Measurements from ENCODE around the gene FRMD5. TPM values are rescaled to one million over a fixed set of nuclear protein-coding genes. Genes with fewer than 3 reads are reported as not detected.

FRMD5 gene
- total RNA-seq, 2 experiments from 2014 or later: not detected

DNA sequence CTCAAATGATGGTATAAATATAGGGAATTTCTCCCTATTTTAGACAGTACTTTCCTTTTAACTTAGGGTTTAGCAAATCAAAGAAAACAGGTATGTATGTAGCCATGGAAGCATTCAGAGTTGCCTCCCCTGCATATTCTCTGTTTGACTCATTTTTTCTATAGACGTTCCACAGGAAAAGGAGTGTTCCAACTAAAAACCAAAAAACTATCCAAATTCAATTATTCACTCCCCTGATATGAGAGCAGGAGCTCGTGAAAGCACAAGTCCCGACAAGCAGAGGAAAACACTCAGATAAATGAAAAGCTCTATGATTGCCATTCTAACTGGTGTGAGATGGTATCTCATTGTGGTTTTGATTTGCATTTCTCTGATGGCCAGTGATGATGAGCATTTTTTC is 119.5 kb downstream of the FRMD5 start:
- Mint-ChIP-seq H3K36me3 (ENCODE audit: low read depth) (no peaks in the 10 kb centered on the region), H3K9me3 (no peaks in the 10 kb centered on the region), H3K27ac (no peak overlapping the region), H3K27me3 (peaks cover 35% of the 10 kb centered on the region), H3K4me1 (no peaks in the 10 kb centered on the region), H3K4me3 (no peak overlapping the region)
- ChIA-PET CTCF (no interaction called here), POLR2A (no interaction called here)
- no peak for DNase-seq

DNA sequence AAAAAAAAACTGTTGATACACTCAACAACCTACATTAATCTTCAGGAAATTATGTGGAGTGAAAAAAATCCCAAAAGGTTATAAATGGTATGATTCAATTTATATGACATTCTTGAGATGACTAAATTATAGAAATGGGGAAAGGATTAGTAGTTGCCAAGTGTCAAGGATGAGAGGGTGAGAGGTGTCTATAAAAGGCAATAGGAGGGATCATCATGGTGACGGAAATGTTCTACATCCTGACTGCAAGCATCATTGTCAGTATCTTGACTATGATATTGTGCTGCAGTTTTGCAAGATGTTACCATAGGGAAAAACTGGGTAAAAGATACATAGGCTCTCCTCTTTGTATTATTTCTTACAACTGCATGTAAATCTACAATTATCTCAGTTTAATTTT is 125.6 kb downstream of the FRMD5 start:
- POLR2A ChIA-PET: no interaction called here
- Mint-ChIP-seq H3K36me3 (ENCODE audit: low read depth) (no peaks in the 10 kb centered on the region), H3K9me3 (no peaks in the 10 kb centered on the region), H3K27me3 (peaks cover 29% of the 10 kb centered on the region), H3K4me1 (peaks cover 5% of the 10 kb centered on the region), H3K4me3 (no peak overlapping the region), H3K27ac (no peak overlapping the region)
- DNase-seq: no peak
- CTCF ChIA-PET: interaction anchor here (0.7 kb wide), 1 partner anchor 163 kb away, joined by 3 read pairs; no protein-coding TSS in a partner anchor

DNA sequence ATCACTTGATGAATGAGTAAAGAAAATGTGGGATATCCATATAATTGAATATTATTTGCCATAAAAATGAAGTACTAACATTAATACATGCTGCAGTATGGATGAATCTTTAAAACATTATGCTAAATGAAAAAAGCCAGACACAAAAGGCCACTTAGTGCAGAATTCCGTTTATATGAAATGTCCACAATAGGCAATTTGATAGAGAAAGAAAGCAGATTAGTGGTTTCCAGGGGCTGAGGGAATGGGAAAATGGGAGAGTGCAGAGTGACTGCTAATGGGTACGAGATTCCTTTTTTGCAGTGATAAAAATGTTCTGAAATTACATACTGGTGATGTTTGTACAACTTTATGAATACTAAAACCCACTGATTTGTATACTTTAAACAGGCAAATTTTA is 126.7 kb downstream of the FRMD5 start:
- CTCF ChIA-PET: no interaction called here
- H3K36me3 Mint-ChIP-seq (ENCODE audit: low read depth): no peaks in the 10 kb centered on the region
- H3K4me1 Mint-ChIP-seq: peaks cover 5% of the 10 kb centered on the region

GRCh38 chr15:44066211-44066827 is 128.8 kb downstream of the FRMD5 start:
- Mint-ChIP-seq H3K27ac (no peak overlapping the region), H3K9me3 (no peaks in the 10 kb centered on the region), H3K4me3 (no peak overlapping the region), H3K27me3 (peaks cover 28% of the 10 kb centered on the region), H3K4me1 (peaks cover 5% of the 10 kb centered on the region), H3K36me3 (ENCODE audit: low read depth) (no peaks in the 10 kb centered on the region)
- ChIA-PET CTCF (interaction anchor here (0.6 to 3.3 kb wide), 10 partner anchors 10 to 164 kb away, joined by 3 to 31 read pairs (median 4); no protein-coding TSS in a partner anchor), POLR2A (no interaction called here)
- peak; percentile 62 for DNase-seq

More for the DNA sequence above, 126.7 kb downstream of the FRMD5 start:
- Mint-ChIP-seq H3K9me3 (no peaks in the 10 kb centered on the region), H3K4me3 (no peak overlapping the region), H3K27me3 (peaks cover 29% of the 10 kb centered on the region), H3K27ac (no peak overlapping the region)
- POLR2A ChIA-PET: no interaction called here
- DNase-seq: no peak

DNA sequence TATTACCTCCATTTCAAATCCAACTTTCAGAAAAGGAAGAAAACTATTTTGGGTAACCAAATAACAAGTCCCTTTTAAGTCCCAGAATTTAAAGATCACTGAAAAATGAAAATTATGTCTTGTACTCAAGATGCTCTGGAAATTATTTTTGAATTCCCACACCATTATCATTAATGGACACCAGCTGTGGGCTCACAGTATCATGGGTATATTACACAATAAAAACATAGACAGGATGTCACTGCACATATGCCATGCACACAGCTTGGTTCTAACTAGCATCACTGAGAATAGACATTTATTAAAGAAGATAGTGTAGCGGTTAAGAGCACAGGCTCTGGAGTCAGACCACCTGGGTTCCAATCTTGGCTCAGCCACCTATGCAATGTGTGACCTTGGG is 130.4 kb downstream of the FRMD5 start:
- H3K36me3 Mint-ChIP-seq (ENCODE audit: low read depth): no peaks in the 10 kb centered on the region
- H3K9me3 Mint-ChIP-seq: no peaks in the 10 kb centered on the region
- H3K4me1 Mint-ChIP-seq: peaks cover 5% of the 10 kb centered on the region
- ChIA-PET CTCF (interaction anchor here (1.8 to 3.3 kb wide), 3 partner anchors 9 to 163 kb away, joined by 7 to 31 read pairs (median 15); no protein-coding TSS in a partner anchor), POLR2A (no interaction called here)
- peaks cover 24% of the 10 kb centered on the region for H3K27me3 Mint-ChIP-seq
- H3K4me3 Mint-ChIP-seq: no peak overlapping the region
- DNase-seq: no peak
- no peak overlapping the region for H3K27ac Mint-ChIP-seq

DNA sequence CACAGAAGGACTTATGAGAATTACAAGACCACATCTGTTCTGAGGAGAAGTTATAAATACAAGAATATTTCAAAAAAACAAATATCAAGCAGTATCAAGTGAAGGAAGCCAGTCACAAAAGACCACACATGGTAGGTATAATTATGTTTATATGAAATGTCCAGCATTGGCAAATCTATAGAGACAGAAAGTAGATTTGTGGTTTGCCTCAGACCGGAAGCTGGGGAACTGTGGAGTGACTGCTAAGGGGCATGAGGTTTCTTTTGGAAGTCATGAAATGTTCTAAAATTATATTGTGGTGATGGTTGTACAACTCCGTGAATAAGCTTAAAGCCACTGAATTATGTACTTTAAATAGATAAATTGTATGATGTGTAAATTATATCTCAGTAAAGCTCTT is 136.9 kb downstream of the FRMD5 start:
- H3K27ac Mint-ChIP-seq: no peak overlapping the region
- ChIA-PET POLR2A (no interaction called here), CTCF (no interaction called here)
- H3K27me3 Mint-ChIP-seq: peaks cover 20% of the 10 kb centered on the region
- no peak for DNase-seq
- no peaks in the 10 kb centered on the region for H3K4me1 Mint-ChIP-seq
- no peak overlapping the region for H3K4me3 Mint-ChIP-seq
- H3K9me3 Mint-ChIP-seq: no peaks in the 10 kb centered on the region
- H3K36me3 Mint-ChIP-seq (ENCODE audit: low read depth): no peaks in the 10 kb centered on the region

DNA sequence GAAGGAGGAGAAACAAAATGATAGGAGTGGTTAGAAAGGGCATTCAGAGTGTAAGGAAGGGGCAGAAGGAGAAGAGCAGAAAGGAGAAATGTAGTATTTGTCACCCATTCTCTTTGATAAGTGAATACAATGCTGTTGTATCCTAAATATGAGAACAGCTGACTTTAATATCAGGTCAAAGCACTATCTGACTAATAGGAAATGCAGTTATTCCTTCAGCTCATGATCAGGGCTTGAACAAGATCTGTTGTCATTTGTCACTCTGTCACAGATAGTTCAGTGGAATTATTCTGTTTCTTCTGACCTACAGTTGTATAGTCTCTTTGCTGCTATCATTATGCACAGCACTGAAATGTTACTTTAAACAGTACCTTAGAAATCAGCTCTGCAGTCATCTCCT is 149.4 kb downstream of the FRMD5 start:
- ChIA-PET POLR2A (no interaction called here), CTCF (no interaction called here)
- no peak for DNase-seq
- H3K36me3 Mint-ChIP-seq (ENCODE audit: low read depth): no peaks in the 10 kb centered on the region
- H3K4me1 Mint-ChIP-seq: no peaks in the 10 kb centered on the region
- H3K9me3 Mint-ChIP-seq: no peaks in the 10 kb centered on the region
- H3K27ac Mint-ChIP-seq: no peak overlapping the region
- no peak overlapping the region for H3K4me3 Mint-ChIP-seq
- H3K27me3 Mint-ChIP-seq: peaks cover 34% of the 10 kb centered on the region

DNA sequence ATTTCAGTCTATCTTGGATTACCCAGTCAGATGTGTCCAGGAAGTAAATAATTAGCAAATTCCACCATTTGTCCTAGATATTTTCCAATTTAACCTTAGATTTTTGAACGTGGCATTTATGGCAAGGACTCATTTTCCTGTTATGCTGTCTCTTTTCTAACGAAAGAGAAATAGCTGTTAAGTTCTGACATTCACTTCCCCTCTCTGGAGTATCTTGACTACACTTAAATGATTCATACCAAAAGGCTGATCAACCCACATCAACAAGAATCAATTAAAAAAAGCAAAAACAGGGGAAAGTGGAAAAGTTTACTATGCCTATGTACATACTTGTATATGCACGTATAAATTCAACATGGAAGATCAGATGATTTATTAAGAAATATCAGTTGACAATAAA is 149.9 kb downstream of the FRMD5 start:
- H3K4me3 Mint-ChIP-seq: no peak overlapping the region
- H3K4me1 Mint-ChIP-seq: no peaks in the 10 kb centered on the region
- peaks cover 37% of the 10 kb centered on the region for H3K27me3 Mint-ChIP-seq
- CTCF ChIA-PET: no interaction called here
- POLR2A ChIA-PET: no interaction called here
- no peaks in the 10 kb centered on the region for H3K36me3 Mint-ChIP-seq (ENCODE audit: low read depth)
- no peak overlapping the region for H3K27ac Mint-ChIP-seq
- H3K9me3 Mint-ChIP-seq: no peaks in the 10 kb centered on the region
- no peak for DNase-seq

GRCh38 chr15:44038755-44039191 is 156.3 kb downstream of the FRMD5 start:
- no peak overlapping the region for H3K27ac Mint-ChIP-seq
- H3K4me1 Mint-ChIP-seq: no peaks in the 10 kb centered on the region
- CTCF ChIA-PET: no interaction called here
- H3K4me3 Mint-ChIP-seq: no peak overlapping the region
- POLR2A ChIA-PET: no interaction called here
- DNase-seq: no peak
- H3K9me3 Mint-ChIP-seq: no peaks in the 10 kb centered on the region
- no peaks in the 10 kb centered on the region for H3K36me3 Mint-ChIP-seq (ENCODE audit: low read depth)
- peaks cover 54% of the 10 kb centered on the region for H3K27me3 Mint-ChIP-seq

DNA sequence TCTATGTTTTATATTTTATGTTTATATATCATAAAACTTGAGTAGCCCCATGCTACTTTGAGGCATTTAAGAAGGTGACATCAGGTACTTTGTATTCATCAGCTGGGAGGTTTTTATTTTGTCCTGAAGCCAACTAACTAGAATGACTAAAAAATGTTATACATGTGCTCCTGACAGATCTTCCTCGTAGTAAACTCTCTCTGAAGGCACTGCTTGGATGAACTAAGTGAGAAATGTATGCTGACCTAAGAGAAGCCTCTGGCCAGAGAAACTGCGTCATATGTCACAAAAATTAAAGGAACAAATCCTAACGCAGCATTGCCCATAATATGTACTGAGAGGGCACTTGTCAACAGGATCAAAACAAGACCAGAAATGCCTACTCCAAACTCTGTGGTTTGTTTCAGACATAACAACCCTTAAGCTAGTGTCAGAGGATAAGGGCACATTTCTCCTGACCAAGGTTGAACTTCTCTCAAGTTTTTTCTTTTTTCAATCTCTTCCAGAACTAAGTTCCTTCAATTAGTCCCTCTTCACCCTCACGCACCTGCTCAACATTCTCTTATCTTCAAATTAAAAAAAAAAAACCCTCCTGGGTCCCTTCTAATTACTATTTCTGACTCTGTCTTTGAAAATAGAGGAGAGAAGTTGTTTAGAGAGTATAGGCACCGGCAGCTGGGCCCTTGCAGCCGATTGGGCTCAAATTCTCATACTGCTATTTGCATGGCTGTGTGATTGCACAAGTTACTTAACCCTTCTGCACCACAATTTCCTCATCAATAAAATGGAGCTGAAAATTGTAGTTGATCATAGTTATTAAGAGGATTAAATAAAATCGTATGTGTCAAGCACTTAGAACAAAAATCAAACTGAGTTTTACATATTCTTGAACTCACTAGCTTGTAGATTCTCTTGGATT is 159.0 kb downstream of the FRMD5 start:
- ChIA-PET CTCF (interaction anchor here (0.7 kb wide), 1 partner anchor 39 kb away, joined by 3 read pairs; no protein-coding TSS in a partner anchor), POLR2A (no interaction called here)
- Mint-ChIP-seq H3K27ac (no peak overlapping the region), H3K4me3 (no peak overlapping the region), H3K27me3 (peaks cover 46% of the 10 kb centered on the region), H3K36me3 (ENCODE audit: low read depth) (no peaks in the 10 kb centered on the region), H3K9me3 (no peaks in the 10 kb centered on the region), H3K4me1 (no peaks in the 10 kb centered on the region)
- no peak for DNase-seq

DNA sequence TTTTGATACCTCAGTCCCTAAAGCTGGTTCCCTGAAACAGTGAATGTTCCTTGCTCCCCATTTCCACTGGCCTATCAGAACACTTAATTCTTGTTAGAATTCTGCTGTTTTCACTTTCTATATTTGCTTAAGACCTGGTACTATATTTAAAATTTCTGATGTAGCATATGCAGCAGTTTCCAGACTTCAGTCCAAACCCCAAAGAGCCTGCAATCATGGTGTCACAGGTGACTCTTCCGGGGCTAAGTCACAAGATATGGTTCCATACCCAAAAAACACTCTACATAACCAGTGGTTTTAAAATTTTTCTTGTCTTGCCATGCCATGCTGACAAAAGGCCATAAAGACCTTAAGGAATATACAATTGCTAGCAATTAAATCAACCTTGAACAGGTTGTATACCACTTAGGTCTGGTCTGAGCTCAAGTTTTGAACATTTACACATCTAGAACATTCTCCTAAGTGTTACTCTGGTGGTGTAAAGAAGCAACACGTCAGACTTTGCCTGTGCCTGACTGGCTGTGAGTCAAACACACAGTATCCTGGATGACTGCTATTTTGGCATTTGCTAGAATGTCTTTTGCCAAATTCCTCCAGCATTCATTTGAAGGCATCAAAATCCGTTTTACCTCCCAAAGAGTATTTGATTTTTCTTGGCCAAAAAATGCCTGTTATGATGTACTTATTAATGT is 160.0 kb downstream of the FRMD5 start:
- Mint-ChIP-seq H3K27ac (no peak overlapping the region), H3K9me3 (no peaks in the 10 kb centered on the region), H3K4me3 (no peak overlapping the region), H3K4me1 (no peaks in the 10 kb centered on the region), H3K36me3 (ENCODE audit: low read depth) (no peaks in the 10 kb centered on the region), H3K27me3 (peaks cover 48% of the 10 kb centered on the region)
- DNase-seq: no peak
- POLR2A ChIA-PET: no interaction called here
- CTCF ChIA-PET: no interaction called here

DNA sequence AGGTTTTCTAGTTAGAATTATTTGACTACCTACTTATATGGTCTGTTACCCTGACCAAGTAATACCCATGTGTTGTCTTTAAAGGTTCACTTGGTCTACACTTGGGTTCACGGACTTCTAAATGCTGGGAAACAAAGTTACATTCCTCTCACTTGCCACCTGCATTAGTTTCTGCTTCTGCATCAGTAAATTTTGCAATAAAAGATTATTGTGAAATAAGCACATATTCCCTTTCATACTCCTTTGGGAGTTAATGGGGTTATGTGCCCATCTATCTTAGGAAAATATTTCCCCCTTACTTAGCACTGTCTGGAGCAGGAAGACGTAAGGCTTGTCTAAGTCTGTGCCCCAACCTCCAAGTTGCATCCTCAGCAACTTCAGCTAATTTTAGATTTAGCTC is 160.7 kb downstream of the FRMD5 start:
- DNase-seq: no peak
- Mint-ChIP-seq H3K4me1 (no peaks in the 10 kb centered on the region), H3K9me3 (no peaks in the 10 kb centered on the region), H3K27me3 (peaks cover 42% of the 10 kb centered on the region), H3K4me3 (no peak overlapping the region), H3K36me3 (ENCODE audit: low read depth) (no peaks in the 10 kb centered on the region), H3K27ac (no peak overlapping the region)
- ChIA-PET CTCF (no interaction called here), POLR2A (no interaction called here)

- H3K27ac Mint-ChIP-seq: no peak overlapping the region
- no peaks in the 10 kb centered on the region for H3K9me3 Mint-ChIP-seq
- POLR2A ChIA-PET: no interaction called here
- no peak for DNase-seq
- peaks cover 42% of the 10 kb centered on the region for H3K27me3 Mint-ChIP-seq
- no peak overlapping the region for H3K4me3 Mint-ChIP-seq
- no peaks in the 10 kb centered on the region for H3K36me3 Mint-ChIP-seq (ENCODE audit: low read depth)
- H3K4me1 Mint-ChIP-seq: no peaks in the 10 kb centered on the region
- CTCF ChIA-PET: interaction anchor here (0.6 kb wide), 1 partner anchor 186 kb away, joined by 3 read pairs; no protein-coding TSS in a partner anchor
Observed at GRCh38 chr15:44033894-44034293, 161.2 kb downstream of the FRMD5 start.

Data from activated CD4-positive, alpha-beta memory T cell treated with anti-CD3 and anti-CD28 coated beads, Interleukin-2, amount 10 ng/mL, durations not matched to agents 7 days and 5 days (primary cell).